Dendritic cell treated with granulocyte-macrophage colony-stimulating factor and Interleukin-4, amounts not matched to agents 40 ng/mL and 50 ng/mL, for 4 days (primary cell): ENCODE results near the gene C1QTNF1.

Source experiments
- H3K27ac Mint-ChIP-seq: one replicate; pipeline ENCODE4 v1.8.0; 2022; ENCODE audit warnings: mild to moderate bottlenecking, mixed read lengths
- H3K27me3 Mint-ChIP-seq: one replicate; pipeline ENCODE4 v1.8.0; 2022; ENCODE audit warnings: mild to moderate bottlenecking, mixed read lengths
- H3K36me3 Mint-ChIP-seq: one replicate; pipeline ENCODE4 v1.8.0; 2022; ENCODE audit warnings: low read depth, mixed read lengths
- H3K4me1 Mint-ChIP-seq: one replicate; pipeline ENCODE4 v1.8.0; 2022; ENCODE audit warnings: low read depth, mixed read lengths
- H3K4me3 Mint-ChIP-seq: one replicate; pipeline ENCODE4 v1.8.0; 2022; ENCODE audit warnings: mild to moderate bottlenecking, moderate library complexity, mixed read lengths
- H3K9me3 Mint-ChIP-seq: one replicate; pipeline ENCODE4 v1.8.0; 2022; ENCODE audit warnings: mixed read lengths
- intact Hi-C: fragments of 100-400 bp; cut with micrococcal nuclease; formaldehyde crosslinking; loops from one replicate; pipeline ENCODE4 v1.15.0; 2022

The C1QTNF1 gene, protein sequence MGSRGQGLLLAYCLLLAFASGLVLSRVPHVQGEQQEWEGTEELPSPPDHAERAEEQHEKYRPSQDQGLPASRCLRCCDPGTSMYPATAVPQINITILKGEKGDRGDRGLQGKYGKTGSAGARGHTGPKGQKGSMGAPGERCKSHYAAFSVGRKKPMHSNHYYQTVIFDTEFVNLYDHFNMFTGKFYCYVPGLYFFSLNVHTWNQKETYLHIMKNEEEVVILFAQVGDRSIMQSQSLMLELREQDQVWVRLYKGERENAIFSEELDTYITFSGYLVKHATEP

DNA sequence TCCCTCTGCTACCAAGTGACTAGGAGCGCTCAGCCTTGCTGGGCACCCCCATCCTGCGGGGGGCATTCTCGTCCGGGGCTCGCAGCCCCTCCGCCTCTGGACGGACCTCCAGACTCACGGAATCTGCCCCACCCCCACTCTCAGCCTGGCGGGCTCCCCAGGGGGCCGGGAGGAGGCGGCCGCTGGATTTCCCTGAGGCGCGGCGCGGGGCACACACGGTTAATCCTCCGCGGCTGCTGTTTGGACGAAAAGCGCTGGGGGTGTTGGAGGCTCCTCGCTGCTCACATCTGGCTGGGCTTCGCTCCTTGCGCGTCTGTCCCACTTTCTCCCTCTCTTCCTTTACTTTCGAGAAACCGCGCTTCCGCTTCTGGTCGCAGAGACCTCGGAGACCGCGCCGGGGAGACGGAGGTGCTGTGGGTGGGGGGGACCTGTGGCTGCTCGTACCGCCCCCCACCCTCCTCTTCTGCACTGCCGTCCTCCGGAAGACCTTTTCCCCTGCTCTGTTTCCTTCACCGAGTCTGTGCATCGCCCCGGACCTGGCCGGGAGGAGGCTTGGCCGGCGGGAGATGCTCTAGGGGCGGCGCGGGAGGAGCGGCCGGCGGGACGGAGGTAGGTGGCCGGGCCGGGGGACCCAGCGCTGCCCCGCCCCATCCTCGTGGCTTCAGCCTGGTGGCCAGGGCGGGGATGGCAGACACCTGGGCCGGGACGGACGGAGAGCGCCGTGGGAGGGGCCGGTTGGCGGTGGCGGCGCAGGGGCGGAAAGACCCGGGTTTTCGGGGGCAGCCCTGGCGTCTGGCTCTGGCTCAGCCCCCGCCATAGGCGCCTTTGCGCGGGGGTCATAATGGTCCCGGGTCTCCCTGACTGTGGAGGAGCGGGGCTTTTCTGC lies at the start of gene C1QTNF1:
TSS of gene C1QTNF1 (plus strand) at position 284 of the 886 bp plus-strand sequence. CDS start 19,800 bp downstream, outside the sequence.
- Mint-ChIP-seq H3K9me3 (no peaks in the 10 kb centered on the region), H3K27me3 (peaks cover 91% of the 10 kb centered on the region), H3K4me3 (peak within 1 kb of the TSS; percentile 72), H3K36me3 (no peaks in the 10 kb centered on the region), H3K4me1 (peaks cover 42% of the 10 kb centered on the region), H3K27ac (no peak within 1 kb of the TSS)
- intact Hi-C loops, result no loop called here

DNA sequence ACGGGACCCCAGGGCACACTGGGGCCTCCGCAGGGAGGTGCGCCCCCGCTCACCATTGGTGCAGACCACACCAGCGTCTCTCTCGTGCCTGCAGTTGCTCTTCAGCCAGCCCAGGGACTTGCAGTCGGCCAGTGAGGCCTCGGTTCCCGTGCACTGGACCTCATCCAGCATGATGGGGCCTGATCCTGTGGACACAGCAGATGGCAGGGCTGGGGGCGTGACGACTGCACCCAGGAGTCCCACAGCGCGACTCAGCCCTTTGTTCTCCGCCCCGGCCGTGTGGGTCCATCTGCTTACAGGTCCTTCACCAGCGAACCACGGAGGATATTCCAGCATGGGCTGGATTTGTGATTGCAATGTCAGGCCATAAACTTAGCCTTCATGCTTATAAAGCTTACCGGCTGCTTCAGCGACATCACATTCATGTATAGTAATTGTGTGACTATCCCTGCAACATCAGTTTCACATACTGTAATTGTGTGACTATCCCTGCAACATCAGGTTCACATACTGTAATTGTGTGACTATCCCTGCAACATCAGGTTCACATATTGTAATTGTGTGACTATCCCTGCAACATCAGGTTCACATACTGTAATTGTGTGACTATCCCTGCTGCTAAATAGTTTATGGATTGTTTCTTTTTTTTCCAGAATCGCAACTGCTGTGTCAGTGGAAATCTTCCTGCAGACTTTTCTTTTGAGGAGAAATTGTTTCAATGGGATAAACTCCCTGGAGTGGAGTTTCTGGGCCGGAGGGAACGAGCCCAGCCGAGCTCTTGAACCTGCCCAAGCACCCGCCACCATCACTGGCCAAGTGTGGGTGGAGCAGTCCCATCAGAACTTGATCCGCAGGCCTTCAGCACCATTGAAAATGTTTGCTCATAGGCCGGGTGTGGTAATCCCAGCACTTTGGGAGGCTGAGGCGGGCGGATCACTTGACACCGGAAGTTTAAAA lies 49.1 kb upstream of the C1QTNF1 start:
- intact Hi-C loops, result no loop called here
- no peak overlapping the region for H3K4me3 Mint-ChIP-seq

DNA sequence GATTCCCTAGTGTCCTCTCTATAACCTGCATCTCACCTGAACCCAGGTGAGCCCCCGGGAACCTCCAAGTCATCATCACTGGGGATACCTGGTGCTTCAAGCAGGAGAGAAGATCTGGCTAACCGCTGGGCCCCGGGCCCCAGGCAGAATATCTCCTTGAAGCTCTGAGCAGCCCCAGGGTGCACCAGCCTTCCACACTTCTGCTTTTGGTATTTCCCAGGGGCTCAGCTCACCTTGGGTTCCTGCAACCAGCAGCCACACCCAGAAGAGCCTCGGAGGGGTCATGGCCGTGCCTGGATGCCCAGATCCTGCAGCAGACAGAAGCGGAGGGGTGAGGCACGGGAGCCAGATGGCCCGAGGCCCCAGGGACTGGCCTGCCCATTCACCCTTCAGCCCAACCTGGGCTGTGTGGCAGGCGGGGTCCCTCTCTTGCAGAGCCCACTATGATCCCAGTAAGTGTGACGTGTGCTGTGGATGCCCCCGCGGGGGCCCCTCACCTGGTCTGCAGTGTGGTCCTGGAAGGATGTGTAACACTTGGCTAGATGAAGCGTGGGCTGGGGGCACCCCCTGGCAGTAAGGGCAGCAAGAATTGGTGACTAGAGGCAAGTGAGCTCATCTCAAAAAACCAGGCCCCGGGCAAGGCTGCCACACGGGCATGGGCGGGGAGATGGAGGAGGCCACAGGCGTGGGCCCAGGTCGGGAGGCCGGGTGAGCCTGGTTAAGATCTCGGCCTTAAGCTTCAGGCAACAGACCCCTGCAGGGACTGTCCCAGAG lies 46.9 kb upstream of the C1QTNF1 start:
- no peak overlapping the region for H3K4me3 Mint-ChIP-seq

More for the DNA sequence above, 49.1 kb upstream of the C1QTNF1 start:
- Mint-ChIP-seq H3K27ac (no peak overlapping the region), H3K9me3 (no peaks in the 10 kb centered on the region), H3K36me3 (no peaks in the 10 kb centered on the region), H3K4me1 (peaks cover 17% of the 10 kb centered on the region), H3K27me3 (peaks cover 4% of the 10 kb centered on the region)

DNA sequence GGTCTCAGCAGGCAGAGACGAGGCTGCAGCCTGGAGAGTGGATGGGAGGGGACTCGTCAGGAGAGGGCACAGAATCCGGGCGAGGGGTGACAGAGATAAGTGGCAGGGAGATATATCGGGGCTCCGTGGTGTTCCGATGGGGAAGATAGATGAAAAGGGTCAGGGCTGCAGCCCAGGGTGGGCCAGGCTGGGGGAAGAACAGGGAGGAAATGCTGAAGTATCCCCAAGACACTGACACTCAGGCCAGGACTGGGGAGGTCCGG lies 46.4 kb upstream of the C1QTNF1 start:
- intact Hi-C loops, result no loop called here
- no peak overlapping the region for H3K27ac Mint-ChIP-seq
- H3K36me3 Mint-ChIP-seq, result no peaks in the 10 kb centered on the region
- no peak overlapping the region for H3K4me3 Mint-ChIP-seq
- peaks cover 2% of the 10 kb centered on the region for H3K27me3 Mint-ChIP-seq
- peaks cover 9% of the 10 kb centered on the region for H3K4me1 Mint-ChIP-seq
- H3K9me3 Mint-ChIP-seq, result no peaks in the 10 kb centered on the region

More for the DNA sequence above, 46.9 kb upstream of the C1QTNF1 start:
- Mint-ChIP-seq H3K36me3 (no peaks in the 10 kb centered on the region), H3K4me1 (peaks cover 9% of the 10 kb centered on the region), H3K27me3 (peaks cover 2% of the 10 kb centered on the region), H3K9me3 (no peaks in the 10 kb centered on the region), H3K27ac (no peak overlapping the region)
- intact Hi-C loops, result no loop called here

DNA sequence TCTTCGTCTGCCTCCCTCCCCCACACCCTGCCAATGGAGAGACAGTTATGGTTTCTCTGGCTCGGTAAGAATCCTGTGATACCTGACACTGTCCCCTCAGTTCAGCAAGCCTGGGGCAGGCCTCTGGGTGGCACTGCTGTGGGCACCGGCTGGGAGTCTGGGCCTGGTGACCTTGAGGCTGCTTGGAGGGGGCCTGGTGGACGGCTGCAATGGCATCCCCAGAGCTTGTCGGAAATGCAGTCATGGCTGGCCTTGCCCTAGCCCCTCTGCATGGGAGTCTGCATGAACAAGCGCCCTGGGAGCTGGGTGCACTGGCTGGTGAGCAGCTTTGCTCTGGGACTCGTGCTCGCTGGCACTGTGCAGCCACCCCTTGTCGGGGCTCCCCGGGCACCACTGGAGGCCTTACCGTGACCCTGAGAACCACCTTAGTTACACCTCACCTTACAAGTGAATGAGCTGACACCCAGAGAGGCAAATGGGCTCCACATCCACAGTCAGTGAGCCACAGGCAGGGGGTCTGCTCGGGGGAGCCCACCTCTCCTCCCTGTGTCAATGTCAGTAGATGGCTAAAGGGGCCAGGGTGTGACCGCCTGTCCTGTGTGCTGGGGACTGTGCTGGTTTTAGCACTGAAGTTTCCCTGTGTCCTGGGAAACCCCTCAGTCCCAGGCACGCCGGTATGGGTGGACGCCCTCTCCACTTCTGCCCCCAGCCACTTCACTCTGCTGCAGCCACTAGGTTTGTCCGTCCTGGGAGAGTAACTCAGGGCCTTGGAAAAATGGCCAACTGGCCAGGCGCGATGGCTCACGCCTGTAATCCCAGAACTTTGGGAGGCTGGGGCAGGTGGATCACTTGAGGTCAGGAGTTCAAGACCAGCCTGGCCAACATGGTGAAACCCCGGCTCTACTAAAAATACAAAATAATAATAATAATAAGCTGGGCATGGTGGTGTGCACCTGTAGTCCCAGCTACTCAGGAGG lies 45.7 kb upstream of the C1QTNF1 start:
- intact Hi-C loops, result no loop called here
- Mint-ChIP-seq H3K4me1 (peaks cover 9% of the 10 kb centered on the region), H3K27me3 (peaks cover 2% of the 10 kb centered on the region), H3K27ac (no peak overlapping the region), H3K36me3 (no peaks in the 10 kb centered on the region), H3K9me3 (no peaks in the 10 kb centered on the region), H3K4me3 (no peak overlapping the region)

DNA sequence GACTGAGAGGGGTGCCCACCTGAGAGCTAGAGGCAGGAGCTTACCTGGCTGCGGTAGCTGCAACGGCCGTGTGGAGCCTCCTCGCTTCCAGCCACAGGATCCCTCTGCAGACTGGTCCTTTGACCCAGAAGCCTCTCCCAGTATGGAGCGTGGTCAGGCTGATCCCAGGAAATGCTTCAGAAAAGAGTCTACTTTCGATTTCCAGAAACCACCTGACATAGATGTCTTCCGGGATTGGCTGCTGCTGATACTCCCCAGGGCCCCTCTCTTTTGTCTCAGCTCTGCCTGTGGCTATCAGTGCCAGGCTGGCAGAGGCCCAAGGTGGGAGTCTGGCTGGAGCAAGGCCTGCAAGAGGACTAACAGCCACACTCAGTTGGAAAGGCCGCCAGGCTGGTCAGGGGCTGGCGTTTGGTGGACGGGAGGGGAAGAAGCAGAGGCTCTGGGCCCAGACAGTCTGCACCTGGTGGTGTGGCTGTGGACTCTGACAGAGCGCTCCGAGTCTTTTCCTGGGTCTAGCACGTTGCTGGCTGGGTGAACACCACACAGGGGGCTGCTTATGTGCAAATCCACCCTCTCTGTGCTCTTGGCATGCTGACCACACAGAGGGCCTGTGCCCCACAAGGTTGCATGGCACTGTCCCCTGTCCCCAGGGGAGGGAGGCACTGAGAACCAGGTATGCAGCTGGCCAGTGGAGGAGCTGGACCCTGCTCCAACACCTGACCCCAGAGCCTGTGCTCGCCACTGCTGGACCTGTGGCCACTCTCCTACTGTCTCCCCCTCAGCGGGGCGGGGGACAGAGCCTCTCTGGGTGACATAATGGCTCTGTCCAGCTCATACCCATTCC lies 44.0 kb upstream of the C1QTNF1 start, which contains the start of gene LGALS3BP:
TSS of gene LGALS3BP (minus strand) at position 144 of the 844 bp plus-strand sequence. CDS start 2,732 bp downstream, outside the sequence.
- Mint-ChIP-seq H3K36me3 (no peaks in the 10 kb centered on the region), H3K9me3 (no peaks in the 10 kb centered on the region), H3K27me3 (peaks cover 2% of the 10 kb centered on the region), H3K4me1 (peaks cover 9% of the 10 kb centered on the region), H3K4me3 (no peak within 1 kb of the TSS), H3K27ac (peak within 1 kb of the TSS; percentile 10)
- intact Hi-C loops, result no loop called here

DNA sequence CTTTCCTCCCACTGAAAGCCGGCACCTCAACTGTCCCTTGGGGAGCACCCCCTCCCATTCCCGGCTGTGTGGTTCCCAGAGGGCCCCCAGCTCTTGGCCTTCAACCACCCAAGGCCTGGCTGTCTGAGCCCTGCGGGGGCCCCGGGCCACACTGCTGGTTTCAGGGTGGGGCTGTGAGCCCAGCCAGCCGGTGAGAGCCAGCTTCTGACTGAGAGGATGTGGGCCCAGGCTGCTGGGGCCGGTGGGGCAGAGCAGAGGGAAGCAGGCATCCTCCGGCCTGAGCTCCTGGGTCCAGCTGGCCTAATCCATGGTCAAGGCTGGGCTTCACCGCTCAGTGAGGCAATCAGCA lies 43.4 kb upstream of the C1QTNF1 start:
- Mint-ChIP-seq H3K27ac (peak overlapping the region; percentile 10), H3K27me3 (peaks cover 2% of the 10 kb centered on the region), H3K9me3 (no peaks in the 10 kb centered on the region), H3K4me1 (peaks cover 9% of the 10 kb centered on the region), H3K4me3 (no peak overlapping the region), H3K36me3 (no peaks in the 10 kb centered on the region)
- intact Hi-C loops, result no loop called here

DNA sequence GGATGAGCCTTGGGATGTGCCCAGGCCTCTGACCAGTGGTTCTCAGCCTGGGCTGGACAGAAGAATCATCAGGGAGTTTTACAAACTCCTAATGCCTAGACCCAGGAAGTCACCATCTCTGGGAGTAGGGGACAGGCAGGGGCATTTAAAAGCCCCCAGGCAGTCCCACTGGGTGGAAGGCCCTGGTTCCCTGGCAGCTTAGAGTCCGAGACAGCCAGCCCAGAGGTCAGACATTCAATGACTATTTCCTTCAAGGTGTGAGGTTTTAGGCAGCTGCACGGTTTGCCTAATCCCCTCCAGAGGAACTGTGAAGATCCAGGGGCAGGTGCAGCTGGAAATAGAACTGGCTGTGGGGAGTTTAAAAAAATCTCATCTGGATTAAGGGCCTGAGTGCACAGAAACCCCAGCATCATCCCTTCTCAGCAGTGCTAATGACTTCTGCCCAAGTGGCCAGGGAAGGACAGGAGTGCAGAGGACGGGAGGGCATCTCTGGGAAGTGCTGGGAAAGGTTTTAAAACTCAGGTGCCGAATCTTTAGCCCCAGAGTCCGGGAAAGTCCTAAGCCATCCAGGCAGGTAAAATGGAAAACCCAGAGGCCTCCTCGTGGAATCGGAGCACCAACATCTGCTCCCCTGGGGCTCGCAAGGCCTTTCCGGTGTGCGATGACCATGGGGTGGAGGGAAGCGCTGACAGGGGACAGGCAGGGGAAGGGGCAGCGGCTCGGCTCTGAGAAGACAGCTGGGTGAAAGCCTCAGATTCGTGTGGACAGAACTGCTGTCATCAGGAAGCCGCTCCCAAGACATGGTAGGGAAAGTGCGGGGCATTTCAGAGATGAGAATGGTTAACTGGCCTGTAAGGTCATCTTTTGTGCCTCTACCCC lies 42.7 kb upstream of the C1QTNF1 start:
- Mint-ChIP-seq H3K27ac (no peak overlapping the region), H3K9me3 (no peaks in the 10 kb centered on the region), H3K4me3 (no peak overlapping the region), H3K4me1 (peaks cover 9% of the 10 kb centered on the region), H3K27me3 (peaks cover 2% of the 10 kb centered on the region), H3K36me3 (no peaks in the 10 kb centered on the region)
- intact Hi-C loops, result no loop called here

DNA sequence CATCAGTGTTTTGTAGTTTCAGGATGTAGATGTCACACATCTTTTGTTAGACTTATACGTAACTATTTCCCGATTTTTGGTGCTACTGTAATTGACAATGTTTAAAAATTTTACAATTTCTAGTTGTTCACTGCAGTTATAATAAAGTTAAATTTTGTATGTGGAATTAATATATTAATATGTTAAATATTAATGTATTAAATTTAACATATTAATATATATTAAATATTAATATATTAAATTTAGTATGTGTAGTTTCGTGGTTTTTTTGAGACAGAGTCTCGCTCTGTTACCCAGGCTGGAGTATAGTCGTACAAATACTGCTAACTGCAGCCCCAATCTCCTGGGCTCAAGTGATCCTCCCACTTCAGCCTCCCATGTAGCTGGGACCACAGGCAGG lies 38.6 kb upstream of the C1QTNF1 start:
- Mint-ChIP-seq H3K27ac (peak overlapping the region; percentile 87), H3K4me1 (peaks cover 26% of the 10 kb centered on the region), H3K27me3 (peaks cover 2% of the 10 kb centered on the region), H3K9me3 (no peaks in the 10 kb centered on the region), H3K36me3 (peaks cover 13% of the 10 kb centered on the region), H3K4me3 (no peak overlapping the region)
- intact Hi-C loops, result no loop called here

DNA sequence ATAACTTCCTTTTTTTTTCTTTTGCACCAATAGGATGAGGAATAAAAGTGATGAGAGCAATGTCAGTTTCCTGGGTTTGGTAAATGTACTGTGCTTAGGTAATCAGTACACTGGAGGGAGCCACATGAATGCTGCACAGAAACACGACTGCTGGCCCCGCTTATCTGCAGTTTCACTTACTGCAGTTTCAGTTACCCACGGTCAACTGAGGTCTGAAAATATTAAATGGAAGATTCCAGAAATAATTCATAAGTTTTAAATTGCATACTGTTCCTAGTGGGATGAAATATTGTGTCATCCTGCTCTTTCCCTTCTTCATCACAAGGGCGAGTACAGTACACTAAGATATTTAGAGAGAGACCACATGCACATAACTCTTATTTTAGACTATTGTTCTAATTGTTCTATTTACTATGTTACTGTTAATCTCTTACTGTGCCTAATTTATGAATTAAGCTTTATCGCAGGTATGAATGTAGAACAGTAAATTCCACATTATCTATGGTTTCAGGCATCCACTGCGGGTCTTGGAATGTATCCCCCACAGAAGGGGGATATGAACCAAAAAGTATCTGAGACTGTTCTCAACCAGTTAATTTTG lies 37.8 kb upstream of the C1QTNF1 start:
- intact Hi-C loops, result loop anchor here (2.0 kb wide), 1 partner anchor 57 kb away; no protein-coding TSS in a partner anchor
- Mint-ChIP-seq H3K4me1 (peaks cover 26% of the 10 kb centered on the region), H3K4me3 (peak overlapping the region; percentile 53), H3K27me3 (no peaks in the 10 kb centered on the region), H3K9me3 (no peaks in the 10 kb centered on the region), H3K27ac (peak overlapping the region; percentile 87), H3K36me3 (peaks cover 21% of the 10 kb centered on the region)
